BLaER1 (cell line): ENCODE measurements around the gene SHANK3.

ENCODE experiments used
- H3K27ac ChIP-seq: shearing (Covaris generic); formaldehyde crosslinking; 2 replicates; pipeline ENCODE4 v1.8.1; 2022
- H3K27me3 ChIP-seq: shearing (Covaris generic); formaldehyde crosslinking; 2 replicates; pipeline ENCODE4 v1.8.1; 2022
- H3K36me3 ChIP-seq: shearing (Covaris generic); formaldehyde crosslinking; 2 replicates; pipeline ENCODE4 v1.8.1; 2022
- H3K4me1 ChIP-seq: shearing (Covaris generic); formaldehyde crosslinking; 2 replicates; pipeline ENCODE4 v1.8.1; 2022
- H3K4me2 ChIP-seq: shearing (Covaris generic); formaldehyde crosslinking; 2 replicates; pipeline ENCODE4 v1.8.1; 2022
- H3K4me3 ChIP-seq: shearing (Covaris generic); formaldehyde crosslinking; 2 replicates; pipeline ENCODE4 v1.8.1; 2022
- H3K9ac ChIP-seq: shearing (Covaris generic); formaldehyde crosslinking; 2 replicates; pipeline ENCODE4 v1.8.1; 2022
- H3K9me3 ChIP-seq: shearing (Covaris generic); formaldehyde crosslinking; 2 replicates; pipeline ENCODE4 v1.8.1; 2022
- H4K20me1 ChIP-seq: shearing (Covaris generic); formaldehyde crosslinking; 2 replicates; pipeline ENCODE4 v1.8.1; 2022
- Cebpa-rat ChIP-seq: shearing (Covaris generic); IDR thresholded peaks from 2 replicates; pipeline ENCODE4 v1.8.1; 2022

Gene SHANK3

DNA sequence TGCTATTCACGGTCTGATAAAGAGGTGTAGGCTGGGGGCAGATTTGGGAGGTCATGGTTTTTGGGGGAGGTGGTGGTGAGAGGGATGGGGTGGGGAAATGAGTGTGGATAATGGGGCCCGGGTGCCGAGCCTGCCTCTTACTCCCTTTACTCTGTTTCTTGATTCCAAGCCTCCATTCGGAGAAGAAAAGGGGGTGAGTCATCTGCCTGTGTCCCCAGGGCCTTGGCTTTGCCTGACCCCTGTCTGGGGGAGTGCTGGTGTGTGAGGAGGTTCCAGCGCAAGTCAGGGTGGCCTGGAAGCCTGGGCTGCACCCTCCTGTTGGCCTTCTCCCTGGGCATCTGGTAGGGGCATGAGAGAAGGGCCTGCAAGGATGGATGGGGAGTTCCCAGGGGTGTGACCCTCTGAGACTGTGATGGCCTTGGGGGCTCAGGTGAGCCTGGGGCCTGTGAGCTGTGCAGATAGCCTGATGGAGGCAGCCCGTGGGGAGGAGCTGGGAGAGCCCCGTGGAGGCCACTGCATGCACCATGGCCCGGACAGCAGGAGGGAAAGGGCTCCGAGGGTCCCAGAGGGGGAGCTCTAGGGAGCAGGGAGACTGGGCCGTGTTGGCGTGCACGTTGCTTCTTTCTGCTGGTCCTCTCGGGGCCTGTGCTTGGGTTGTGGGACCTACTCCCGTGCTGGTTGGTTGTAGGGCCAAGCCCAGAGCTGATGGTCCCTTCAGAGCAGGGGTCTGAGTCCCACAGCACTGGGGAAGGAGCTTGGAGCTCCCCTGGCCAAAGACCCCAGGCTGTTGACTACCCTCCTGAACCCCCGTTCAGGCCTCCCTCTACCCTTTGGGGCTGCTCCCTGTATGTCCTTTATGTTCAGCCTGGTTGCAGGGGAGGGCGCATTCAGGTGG, 39.1 kb downstream of the SHANK3 start:
- H3K27ac ChIP-seq: peak overlapping the region; percentile 81
- H3K4me3 ChIP-seq: no peak overlapping the region
- H3K36me3 ChIP-seq: peaks cover 58% of the 10 kb centered on the region
- H3K9ac ChIP-seq: peak overlapping the region; percentile 66
- TF ChIP-seq Cebpa-rat: no peak
- H3K9me3 ChIP-seq: no peaks in the 10 kb centered on the region
- H3K4me1 ChIP-seq: peaks cover 39% of the 10 kb centered on the region
- no peaks in the 10 kb centered on the region for H3K27me3 ChIP-seq
- peak overlapping the region; percentile 78 for H3K4me2 ChIP-seq
- 0 out of 2 replicates have a peak, but pooled peaks cover 7% of the 10 kb centered on the region for H4K20me1 ChIP-seq

DNA sequence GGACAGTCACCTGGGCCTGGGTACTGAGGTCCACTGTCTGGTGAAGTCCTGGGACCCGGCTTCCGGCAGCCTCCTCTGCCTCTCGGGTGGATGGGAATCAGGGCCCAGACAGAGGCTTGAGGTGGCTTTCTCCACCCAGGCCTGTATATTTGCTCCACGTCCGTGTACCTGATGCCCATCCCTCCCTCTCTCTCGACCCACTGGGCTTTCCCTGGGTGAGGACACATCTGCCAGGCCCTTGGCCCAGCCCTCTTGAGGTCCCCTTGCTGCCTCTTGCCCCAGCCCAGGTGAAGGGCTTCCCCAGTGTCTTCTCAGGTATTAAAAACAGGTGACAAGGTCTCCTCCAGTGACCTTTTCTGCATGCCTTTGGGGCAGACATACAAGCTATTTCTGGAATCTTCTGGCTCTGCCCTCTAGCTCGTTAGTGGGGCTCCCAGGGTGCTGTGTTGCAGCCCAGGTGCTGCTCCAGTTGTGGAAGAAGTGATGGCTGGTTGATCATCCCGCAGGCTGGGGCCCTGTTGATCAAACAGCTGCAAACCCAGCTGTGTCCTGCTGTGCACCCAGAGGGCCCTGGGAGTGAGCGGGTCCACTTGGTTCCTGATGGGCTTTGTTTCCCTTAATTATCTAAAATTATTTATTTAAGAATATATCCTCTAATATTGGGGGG, 39.9 kb downstream of the SHANK3 start:
- H4K20me1 ChIP-seq: 0 out of 2 replicates have a peak, but pooled peaks cover 7% of the 10 kb centered on the region
- no peak for TF ChIP-seq Cebpa-rat
- no peaks in the 10 kb centered on the region for H3K27me3 ChIP-seq
- peak overlapping the region; percentile 81 for H3K27ac ChIP-seq
- H3K4me1 ChIP-seq: peaks cover 39% of the 10 kb centered on the region
- peaks cover 56% of the 10 kb centered on the region for H3K36me3 ChIP-seq
- H3K4me3 ChIP-seq: no peak overlapping the region
- H3K4me2 ChIP-seq: peak overlapping the region; percentile 78
- peak overlapping the region; percentile 66 for H3K9ac ChIP-seq
- no peaks in the 10 kb centered on the region for H3K9me3 ChIP-seq

DNA sequence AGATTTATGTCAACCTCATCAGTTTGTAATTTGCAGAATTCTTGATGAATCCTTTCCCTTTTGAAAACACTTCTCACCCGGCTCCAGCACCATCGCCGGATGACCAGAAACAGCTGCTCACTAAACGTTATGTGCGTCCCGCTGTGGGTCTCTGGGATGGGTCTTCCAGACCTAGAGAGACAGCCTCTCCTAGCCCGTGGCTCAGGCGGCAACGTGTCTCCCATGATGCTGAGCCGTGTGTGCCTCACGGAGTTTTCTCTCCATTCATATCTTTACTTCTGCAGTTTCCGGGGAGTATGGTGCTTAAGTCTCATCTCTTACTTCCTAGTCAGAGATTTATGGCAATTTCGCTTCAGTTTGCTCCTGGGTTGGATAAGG, 40.4 kb downstream of the SHANK3 start:
- Histone ChIP-seq H3K9ac (peak overlapping the region; percentile 66; the same call in 1 of the 2 replicates), H4K20me1 (0 out of 2 replicates have a peak, but pooled peaks cover 7% of the 10 kb centered on the region), H3K4me1 (peaks cover 39% of the 10 kb centered on the region), H3K27ac (peak overlapping the region; percentile 81), H3K4me3 (no peak overlapping the region), H3K4me2 (peak overlapping the region; percentile 78), H3K9me3 (no peaks in the 10 kb centered on the region), H3K27me3 (no peaks in the 10 kb centered on the region), H3K36me3 (peaks cover 59% of the 10 kb centered on the region)
- TF ChIP-seq Cebpa-rat: no peak

DNA sequence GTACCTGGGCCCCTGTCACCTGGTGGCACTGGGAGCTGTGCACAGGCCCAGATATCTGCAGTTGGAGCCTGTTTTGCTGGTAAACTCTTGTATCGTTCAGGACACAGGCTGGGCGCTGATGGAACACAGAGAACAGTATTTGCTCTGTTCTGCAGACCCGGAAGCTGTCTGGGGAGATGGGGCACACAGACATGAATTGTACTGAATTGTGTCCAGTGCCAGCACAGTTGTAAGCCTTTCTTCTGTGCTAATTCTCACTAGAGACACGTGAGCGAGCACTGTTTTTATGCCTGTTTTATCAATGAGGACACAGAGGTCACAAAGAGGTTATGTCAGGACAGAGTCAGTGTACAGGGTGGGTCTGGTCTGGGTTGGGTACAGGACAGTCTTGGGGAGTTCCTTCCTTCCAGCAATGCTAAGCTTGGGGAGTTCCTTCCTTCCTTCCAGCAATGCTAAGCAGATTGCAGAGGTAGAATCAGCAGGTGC, 41.0 kb downstream of the SHANK3 start:
- Histone ChIP-seq H3K36me3 (peaks cover 56% of the 10 kb centered on the region), H3K9ac (peak overlapping the region; percentile 56), H3K4me3 (no peak overlapping the region), H3K9me3 (no peaks in the 10 kb centered on the region), H3K4me1 (peaks cover 39% of the 10 kb centered on the region), H3K4me2 (peak overlapping the region; percentile 78), H4K20me1 (peaks cover 7% of the 10 kb centered on the region; the same call in 1 of the 2 replicates), H3K27me3 (no peaks in the 10 kb centered on the region), H3K27ac (peak overlapping the region; percentile 81)
- no peak for TF ChIP-seq Cebpa-rat

DNA sequence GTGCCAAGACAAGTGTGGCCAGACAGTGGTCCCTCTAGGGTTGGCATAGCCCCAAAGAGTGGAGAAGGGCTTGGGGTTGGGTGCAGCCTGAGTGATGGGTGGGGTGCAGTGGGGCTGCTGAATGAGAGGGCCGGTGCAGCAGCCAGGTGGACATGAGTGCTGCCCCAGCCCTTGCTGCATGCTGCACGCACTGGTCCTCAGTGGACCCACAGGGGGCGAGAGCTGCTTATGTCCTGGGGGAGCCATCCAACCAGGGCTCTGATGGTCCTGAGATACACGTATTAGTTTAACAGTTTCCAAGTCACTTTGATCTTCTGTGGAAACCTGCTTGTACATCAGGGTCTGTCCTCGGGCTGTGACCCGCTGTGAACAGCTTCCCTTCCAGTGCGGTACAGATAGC, 41.5 kb downstream of the SHANK3 start:
- H3K4me2 ChIP-seq: peak overlapping the region; percentile 78
- H3K9ac ChIP-seq: no peak overlapping the region
- no peaks in the 10 kb centered on the region for H3K27me3 ChIP-seq
- H4K20me1 ChIP-seq: peaks cover 7% of the 10 kb centered on the region; the same call in 1 of the 2 replicates
- H3K27ac ChIP-seq: peak overlapping the region; percentile 81
- TF ChIP-seq Cebpa-rat: no peak
- no peaks in the 10 kb centered on the region for H3K9me3 ChIP-seq
- peaks cover 39% of the 10 kb centered on the region for H3K4me1 ChIP-seq
- no peak overlapping the region for H3K4me3 ChIP-seq
- peaks cover 55% of the 10 kb centered on the region for H3K36me3 ChIP-seq

DNA sequence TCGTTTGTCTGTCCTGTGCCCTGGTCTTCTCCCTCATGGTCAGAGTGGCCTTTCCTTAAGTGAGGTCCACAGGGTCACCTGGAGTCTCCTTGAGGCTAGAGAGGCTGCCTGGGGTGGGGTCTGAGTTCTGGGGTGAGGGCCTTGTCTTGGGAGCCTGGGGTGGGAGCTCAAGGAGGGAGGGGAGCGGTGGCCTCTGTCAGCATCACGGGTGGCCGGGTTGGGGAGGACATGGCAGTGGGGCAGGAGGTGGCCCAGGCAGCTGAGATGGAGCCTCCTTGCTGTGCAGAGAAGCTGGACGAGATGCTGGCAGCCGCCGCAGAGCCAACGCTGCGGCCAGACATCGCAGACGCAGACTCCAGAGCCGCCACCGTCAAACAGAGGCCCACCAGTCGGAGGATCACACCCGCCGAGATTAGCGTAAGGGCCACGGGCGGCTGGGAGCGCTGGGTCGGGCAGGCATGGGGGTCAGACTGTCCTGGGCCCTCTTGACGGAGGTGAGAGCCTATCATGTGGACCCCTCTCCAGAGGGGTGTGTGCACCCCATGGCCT, 42.1 kb downstream of the SHANK3 start:
- Histone ChIP-seq H3K4me2 (no peak overlapping the region; the same call in 1 of the 2 replicates), H3K27ac (peak overlapping the region; percentile 81), H3K9ac (no peak overlapping the region), H4K20me1 (peaks cover 7% of the 10 kb centered on the region; the same call in 1 of the 2 replicates), H3K9me3 (no peaks in the 10 kb centered on the region), H3K27me3 (no peaks in the 10 kb centered on the region), H3K36me3 (peaks cover 55% of the 10 kb centered on the region), H3K4me1 (peaks cover 39% of the 10 kb centered on the region), H3K4me3 (no peak overlapping the region)
- TF ChIP-seq Cebpa-rat: no peak

DNA sequence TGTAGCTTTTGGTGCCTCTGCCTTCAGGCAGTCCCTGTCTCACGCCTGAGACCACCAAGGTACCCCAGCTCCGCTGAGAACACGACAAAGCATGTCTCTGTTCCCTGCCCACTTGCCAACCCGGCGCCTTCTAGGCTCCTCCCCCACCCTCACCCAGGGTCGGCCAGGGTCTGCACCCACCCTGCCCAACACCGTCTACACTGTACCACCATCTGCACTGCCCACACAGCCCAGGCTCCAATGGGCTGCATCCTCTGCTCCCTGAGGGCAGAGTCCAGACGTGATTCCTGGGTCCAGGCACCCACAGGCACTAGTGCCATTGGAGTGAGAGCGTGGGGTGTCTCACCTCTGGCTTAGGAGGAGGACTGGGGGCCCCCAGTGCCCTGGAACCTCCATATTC, 42.6 kb downstream of the SHANK3 start:
- H3K9ac ChIP-seq: no peak overlapping the region
- H3K4me3 ChIP-seq: no peak overlapping the region
- peaks cover 7% of the 10 kb centered on the region; the same call in 1 of the 2 replicates for H4K20me1 ChIP-seq
- H3K9me3 ChIP-seq: no peaks in the 10 kb centered on the region
- peaks cover 52% of the 10 kb centered on the region for H3K36me3 ChIP-seq
- H3K27ac ChIP-seq: no peak overlapping the region; the same call in 1 of the 2 replicates
- H3K27me3 ChIP-seq: no peaks in the 10 kb centered on the region
- H3K4me1 ChIP-seq: peaks cover 39% of the 10 kb centered on the region
- H3K4me2 ChIP-seq: no peak overlapping the region
- TF ChIP-seq Cebpa-rat: no peak

DNA sequence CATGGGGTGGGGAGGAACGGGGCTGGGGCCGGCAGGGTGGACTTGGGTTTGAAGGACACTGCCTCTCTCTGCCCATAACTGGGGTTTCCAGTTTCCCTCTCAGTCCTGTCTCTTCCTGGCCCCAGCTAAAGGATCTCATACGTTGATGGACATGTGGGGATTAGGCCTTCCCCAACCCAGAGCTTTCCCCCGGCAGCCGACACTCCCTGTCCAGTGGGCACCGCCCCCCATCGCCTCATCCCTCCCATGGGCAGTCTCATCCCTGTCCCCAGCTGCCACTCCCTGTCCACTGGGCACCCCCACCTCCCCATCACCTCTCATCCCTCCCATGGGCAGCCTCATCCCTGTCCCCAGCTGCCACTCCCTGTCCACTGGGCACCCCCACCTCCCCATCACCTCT, 43.2 kb downstream of the SHANK3 start:
- Histone ChIP-seq H3K9me3 (no peaks in the 10 kb centered on the region), H3K27ac (no peak overlapping the region), H3K9ac (no peak overlapping the region), H3K36me3 (peaks cover 52% of the 10 kb centered on the region), H4K20me1 (peaks cover 7% of the 10 kb centered on the region; the same call in 1 of the 2 replicates), H3K4me3 (no peak overlapping the region), H3K4me1 (peaks cover 37% of the 10 kb centered on the region), H3K4me2 (no peak overlapping the region), H3K27me3 (no peaks in the 10 kb centered on the region)
- no peak for TF ChIP-seq Cebpa-rat

DNA sequence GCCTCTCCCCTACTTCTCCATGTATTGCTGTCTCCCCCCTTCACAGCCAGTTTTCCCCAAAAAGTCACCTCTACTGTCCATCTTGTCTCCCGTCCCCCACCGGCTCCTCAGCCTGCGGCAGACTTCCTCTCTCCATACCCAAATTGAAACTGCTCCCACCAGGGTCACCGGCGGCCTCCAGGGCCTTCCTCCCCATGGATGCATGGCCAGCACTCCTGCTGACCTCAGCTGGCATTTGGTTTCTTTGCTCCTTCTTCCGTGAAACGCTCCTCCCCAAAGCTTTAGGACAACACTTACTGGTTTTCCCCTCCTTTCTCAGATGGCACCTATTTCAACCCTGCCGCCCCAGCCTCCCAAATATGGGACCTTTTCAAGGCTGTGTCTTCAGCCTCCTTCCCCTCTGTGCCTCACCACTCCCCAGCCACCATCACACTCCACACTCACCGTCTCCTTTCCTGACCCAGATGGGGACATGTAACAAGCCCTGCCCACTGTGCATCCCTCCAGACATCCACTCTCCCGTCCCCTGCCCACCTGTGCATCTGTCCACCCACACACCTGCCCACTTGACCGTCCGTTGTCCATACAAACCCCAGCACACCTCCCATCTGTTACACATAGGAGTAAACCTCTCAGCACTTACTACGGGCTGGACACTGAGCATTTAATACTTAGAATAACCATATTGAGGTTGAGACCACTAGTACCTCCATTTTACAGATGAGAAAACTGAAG, 43.8 kb downstream of the SHANK3 start:
- H3K27me3 ChIP-seq: no peaks in the 10 kb centered on the region
- peaks cover 54% of the 10 kb centered on the region for H3K36me3 ChIP-seq
- H3K4me3 ChIP-seq: no peak overlapping the region
- peaks cover 30% of the 10 kb centered on the region for H3K4me1 ChIP-seq
- no peak overlapping the region for H3K9ac ChIP-seq
- H3K9me3 ChIP-seq: no peaks in the 10 kb centered on the region
- TF ChIP-seq Cebpa-rat: no peak
- H4K20me1 ChIP-seq: peaks cover 9% of the 10 kb centered on the region
- H3K4me2 ChIP-seq: no peak overlapping the region
- no peak overlapping the region for H3K27ac ChIP-seq
